DOHH2 (cell line): Measurements from ENCODE around the gene TFF2.

ENCODE experiments used
- CTCF ChIP-seq: fragments of 200-600 bp; sonication (generic); IDR thresholded peaks from one replicate; pipeline ENCODE4 v1.5.1; 2014; ENCODE audit warnings: antibody characterized with exemption, mild to moderate bottlenecking, low read depth, low read length; ENCODE audit not compliant: poor library complexity, severe bottlenecking
- EZH2phosphoT487 ChIP-seq: fragments of 200-600 bp; sonication (generic); IDR thresholded peaks from 2 replicates; pipeline ENCODE4 v1.6.1; 2017; ENCODE audit warnings: borderline replicate concordance, mild to moderate bottlenecking, antibody characterized with exemption, low read length, moderate library complexity, mixed read lengths

- TF ChIP-seq CTCF, result no peak
- TF ChIP-seq EZH2phosphoT487, result no peak
These were observed 10.5 kb upstream of the TFF2 start for GRCh38 chr21:42361286-42361685.
